Coronary artery (tissue), 2 donors: ENCODE data around the gene STUB1.

Source experiments
- DNase-seq: peaks from one replicate; pipeline ENCODE4 v3.0.0-alpha.2; 2017; ENCODE audit warnings: low spot score
- H3K27ac ChIP-seq, 2 donors: fragments of 200-600 bp; sonication (generic); one replicate each; pipeline ENCODE4 v1.5.1; 2016 to 2019
- H3K4me3 ChIP-seq: fragments of 200-600 bp; sonication (generic); 2 replicates; pipeline ENCODE4 v1.5.1; 2016; ENCODE audit warnings: mild to moderate bottlenecking, moderate library complexity
- TF ChIP-seq, protein P1 (sequence below): fragments of 200-600 bp; sonication (generic); IDR thresholded peaks from one replicate; pipeline ENCODE4 v1.5.1; 2019; ENCODE audit warnings: antibody characterized with exemption

Gene STUB1

DNA sequence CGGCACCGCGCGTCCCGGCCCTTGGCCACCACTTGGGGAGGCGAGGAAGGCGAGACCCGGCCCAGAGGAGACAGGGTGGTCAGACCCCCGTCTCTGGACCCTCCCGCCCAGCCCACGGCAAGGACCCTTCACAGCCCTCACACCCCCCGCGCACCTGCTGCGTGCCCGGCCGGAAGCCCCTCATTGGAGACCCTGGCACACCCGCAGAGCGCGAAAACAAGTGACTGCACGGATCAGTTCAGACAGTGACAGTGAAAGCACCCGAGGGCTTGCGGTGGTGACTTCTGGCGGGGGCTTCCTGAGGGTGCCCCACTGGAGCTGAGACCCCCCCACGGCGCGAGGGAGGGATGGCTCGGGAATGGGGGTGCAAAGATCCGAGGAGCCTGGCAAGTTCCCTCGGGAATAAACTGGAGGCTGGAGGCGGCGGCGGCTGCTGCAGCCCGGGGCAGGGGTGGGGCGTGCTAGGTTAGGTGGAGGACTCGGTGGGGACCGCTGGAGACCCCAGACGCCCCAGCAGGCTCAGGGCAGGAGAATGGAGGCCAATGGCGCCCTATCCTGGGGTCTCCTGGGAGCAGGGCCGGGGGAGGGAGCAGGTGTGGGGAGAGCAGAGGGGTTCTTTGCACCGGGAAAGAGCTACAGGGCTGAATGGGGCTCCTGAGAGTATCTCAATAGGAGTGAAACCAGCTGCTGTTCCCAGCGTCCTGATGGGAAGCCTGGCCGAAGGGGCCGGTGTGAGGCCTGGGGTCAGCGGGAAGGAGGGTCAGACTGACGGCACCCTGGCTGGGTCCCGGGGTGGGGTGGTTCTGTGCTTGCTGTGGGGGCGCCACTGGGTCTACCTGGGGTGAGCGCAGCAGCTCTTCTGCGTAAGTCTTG lies 26.2 kb downstream of the STUB1 start:
- DNase-seq = no peak
- Histone ChIP-seq H3K4me3 (peak overlapping the region; percentile 57), H3K27ac (no peak overlapping the region)
- TF ChIP-seq, protein P1, sequence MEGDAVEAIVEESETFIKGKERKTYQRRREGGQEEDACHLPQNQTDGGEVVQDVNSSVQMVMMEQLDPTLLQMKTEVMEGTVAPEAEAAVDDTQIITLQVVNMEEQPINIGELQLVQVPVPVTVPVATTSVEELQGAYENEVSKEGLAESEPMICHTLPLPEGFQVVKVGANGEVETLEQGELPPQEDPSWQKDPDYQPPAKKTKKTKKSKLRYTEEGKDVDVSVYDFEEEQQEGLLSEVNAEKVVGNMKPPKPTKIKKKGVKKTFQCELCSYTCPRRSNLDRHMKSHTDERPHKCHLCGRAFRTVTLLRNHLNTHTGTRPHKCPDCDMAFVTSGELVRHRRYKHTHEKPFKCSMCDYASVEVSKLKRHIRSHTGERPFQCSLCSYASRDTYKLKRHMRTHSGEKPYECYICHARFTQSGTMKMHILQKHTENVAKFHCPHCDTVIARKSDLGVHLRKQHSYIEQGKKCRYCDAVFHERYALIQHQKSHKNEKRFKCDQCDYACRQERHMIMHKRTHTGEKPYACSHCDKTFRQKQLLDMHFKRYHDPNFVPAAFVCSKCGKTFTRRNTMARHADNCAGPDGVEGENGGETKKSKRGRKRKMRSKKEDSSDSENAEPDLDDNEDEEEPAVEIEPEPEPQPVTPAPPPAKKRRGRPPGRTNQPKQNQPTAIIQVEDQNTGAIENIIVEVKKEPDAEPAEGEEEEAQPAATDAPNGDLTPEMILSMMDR = no peak

DNA sequence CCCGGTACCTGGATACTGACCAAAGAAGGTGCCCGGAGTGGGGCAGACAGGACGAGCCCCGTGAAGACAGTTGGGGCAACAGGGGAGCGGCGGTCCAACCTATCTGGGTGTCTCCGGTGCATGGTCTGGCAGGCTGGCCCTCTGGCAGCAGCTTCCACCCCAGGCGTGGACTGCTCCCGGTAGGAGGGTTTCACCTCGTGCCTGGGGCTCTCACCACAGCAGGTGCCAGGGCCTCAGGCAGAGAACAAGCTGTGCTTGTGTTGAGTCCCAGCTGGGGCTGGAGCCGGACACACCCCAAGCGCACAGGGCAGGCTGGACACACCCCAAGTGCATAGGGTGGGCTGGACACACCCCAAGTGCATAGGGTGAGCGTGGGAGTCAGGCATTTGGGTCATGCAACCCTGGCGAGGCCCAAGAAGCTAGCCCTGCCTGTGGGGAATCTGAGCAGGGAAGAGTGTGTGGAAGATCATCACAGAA lies 26.9 kb downstream of the STUB1 start:
- Histone ChIP-seq H3K27ac (no peak overlapping the region), H3K4me3 (no peak overlapping the region)
- TF ChIP-seq, protein P1 = no peak
- no peak for DNase-seq

DNA sequence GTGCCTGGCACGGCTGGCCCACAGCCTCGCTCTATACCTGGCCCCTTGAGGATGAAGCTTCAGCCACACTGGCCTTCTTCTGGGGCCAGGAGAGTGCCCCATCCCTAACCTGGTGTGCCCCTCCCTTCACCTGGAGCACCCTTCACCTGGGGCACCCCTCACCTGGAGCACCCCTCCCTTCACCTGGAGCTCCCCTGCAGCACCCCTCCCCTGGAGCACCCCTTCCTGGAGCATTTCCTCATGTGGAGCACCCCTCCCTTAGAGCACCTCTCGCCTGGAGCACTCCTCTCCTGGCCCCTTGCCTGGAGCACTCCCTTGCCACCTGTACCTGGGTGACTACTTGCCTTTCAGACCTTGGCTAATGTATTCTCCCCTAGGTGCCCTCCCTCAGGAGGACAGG lies 27.8 kb downstream of the STUB1 start:
- Histone ChIP-seq H3K27ac (no peak overlapping the region), H3K4me3 (no peak overlapping the region)
- DNase-seq = no peak
- TF ChIP-seq, protein P1 = no peak

DNA sequence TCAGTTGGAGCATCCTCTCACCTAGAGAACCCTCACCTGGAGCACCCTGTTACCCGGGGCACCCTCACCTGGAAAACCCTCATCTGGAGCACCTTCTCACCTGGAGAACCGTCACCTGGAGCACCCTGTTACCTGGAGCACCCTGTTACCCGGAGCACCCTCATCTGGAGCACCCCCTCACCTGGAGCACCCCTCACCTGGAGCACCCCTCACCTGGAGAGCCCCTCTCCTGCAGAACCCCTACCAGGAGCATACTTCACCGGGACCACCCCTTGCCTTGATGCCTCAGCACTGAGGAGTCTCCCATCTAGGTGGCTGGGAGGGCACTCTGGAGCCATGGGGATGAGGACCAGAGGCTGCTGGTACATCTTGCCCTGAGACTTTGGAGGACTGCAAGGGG lies 28.7 kb downstream of the STUB1 start:
- no peak overlapping the region for H3K4me3 ChIP-seq
- TF ChIP-seq, protein P1 = no peak
- H3K27ac ChIP-seq = no peak overlapping the region
- no peak for DNase-seq

DNA sequence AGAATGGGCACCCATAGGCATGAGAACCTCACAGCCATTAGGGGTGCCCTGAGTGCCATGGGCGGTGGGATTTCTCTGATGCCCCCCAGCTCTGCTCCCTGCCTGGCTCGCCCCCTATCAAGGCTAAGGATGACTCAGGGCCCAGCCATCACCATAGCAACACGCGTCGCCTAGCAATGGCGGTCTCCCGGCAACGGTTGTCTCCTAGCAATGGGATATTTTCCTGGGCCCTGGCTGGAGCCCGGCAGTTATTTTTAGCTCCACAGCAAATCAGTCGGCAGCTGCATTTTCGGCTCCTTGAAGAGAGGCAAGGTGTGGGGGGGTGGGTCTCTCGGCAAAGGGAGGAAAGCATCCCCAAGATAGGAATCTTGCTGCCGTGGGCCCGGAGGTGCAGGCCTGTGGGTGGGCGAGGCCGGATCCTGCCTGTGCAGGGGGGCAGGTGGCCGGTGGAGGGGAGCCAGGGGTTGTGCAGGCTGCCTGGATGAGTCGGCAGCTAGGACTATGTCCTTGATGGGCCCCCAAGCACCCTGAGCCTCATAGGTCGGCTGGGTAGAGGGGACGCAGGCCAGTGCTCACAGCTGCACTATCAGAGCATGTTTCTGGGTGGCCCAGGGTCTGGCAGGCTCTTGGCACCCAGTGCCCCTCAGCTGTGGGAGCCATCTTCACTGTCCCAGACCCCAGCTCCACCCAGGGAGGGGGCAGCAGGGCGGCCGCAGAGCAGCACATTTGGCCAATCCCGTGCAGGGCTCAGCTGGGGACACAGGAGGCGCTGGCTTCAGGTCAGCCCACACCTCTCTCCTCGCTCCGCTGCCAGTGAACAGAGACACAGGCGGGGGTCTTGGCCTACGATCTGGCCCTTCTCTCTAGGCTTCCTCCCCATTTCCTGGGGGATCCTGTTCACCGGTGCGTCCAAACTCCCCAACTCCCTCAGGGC lies 29.6 kb downstream of the STUB1 start:
- TF ChIP-seq, protein P1 = no peak
- DNase-seq = no peak
- Histone ChIP-seq H3K4me3 (no peak overlapping the region), H3K27ac (no peak overlapping the region)

DNA sequence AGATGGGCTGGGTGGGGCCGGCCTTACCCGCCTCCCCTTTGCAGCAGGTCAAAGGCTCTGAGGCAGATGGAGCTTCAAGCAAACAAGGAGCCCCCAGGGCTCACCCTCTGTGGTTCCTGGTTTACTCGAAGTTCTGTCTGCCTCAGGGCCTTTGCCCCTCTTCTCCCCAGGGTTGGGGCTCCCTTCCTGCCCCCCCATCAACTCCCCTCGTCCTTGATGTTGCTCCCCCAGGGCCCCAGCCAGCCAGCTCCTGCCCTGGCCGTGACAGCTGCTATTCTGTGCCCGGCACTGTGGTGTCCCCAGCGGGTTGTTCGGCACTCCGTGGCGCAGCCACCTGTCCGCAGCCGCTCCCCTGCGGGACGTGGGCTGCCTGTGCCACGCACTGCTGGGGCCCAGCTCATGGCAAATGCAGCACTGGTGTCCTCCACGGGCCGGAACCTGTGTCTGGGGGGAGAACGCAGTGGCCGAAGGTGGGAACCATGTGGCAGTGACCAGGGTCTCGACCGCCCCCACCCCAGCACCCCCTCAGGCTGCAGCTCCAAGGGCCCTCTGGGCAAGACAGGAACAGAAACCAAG lies 30.4 kb downstream of the STUB1 start:
- TF ChIP-seq, protein P1 = no peak
- Histone ChIP-seq H3K4me3 (no peak overlapping the region), H3K27ac (no peak overlapping the region)
- no peak for DNase-seq
